GM12801 (cell line): Measurements from ENCODE around the gene CAPN12.

Experiments used
- TF ChIP-seq, protein P1 (sequence below): IDR thresholded peaks from one replicate; pipeline ENCODE4 v1.5.1; 2011; ENCODE audit warnings: control low read depth; ENCODE audit not compliant: insufficient read length; ENCODE audit errors: extremely low read depth

The CAPN12 gene

DNA sequence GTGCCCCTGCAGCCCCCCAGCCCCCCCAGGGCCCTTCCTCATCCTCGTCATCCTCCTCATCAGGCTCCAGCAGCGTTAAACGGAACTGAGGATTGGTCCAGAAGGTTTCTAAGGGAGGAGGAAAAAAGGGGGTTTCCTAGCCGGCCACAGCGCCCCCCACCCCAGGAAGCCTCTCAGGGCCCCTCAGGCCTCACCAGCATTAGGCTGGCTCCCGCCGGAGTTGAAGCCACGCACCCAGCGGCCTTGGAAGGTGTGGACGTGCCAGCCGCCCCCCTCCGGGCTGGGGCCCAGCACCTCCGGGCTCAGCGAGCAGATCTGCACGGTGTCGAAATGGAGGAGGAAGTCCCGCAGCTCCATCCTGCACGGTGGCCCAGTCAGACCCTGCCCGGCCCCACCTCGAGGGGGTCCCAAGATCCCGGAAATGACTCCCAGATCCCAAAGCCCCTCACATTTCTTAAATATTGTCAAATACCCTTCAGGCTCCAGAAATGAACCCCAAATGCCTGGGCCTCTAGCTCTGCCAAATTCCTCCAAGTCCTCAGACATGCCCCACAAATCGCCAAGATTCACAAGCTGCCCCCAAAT, 6.9 kb downstream of the CAPN12 start:
- TF ChIP-seq, protein P1, sequence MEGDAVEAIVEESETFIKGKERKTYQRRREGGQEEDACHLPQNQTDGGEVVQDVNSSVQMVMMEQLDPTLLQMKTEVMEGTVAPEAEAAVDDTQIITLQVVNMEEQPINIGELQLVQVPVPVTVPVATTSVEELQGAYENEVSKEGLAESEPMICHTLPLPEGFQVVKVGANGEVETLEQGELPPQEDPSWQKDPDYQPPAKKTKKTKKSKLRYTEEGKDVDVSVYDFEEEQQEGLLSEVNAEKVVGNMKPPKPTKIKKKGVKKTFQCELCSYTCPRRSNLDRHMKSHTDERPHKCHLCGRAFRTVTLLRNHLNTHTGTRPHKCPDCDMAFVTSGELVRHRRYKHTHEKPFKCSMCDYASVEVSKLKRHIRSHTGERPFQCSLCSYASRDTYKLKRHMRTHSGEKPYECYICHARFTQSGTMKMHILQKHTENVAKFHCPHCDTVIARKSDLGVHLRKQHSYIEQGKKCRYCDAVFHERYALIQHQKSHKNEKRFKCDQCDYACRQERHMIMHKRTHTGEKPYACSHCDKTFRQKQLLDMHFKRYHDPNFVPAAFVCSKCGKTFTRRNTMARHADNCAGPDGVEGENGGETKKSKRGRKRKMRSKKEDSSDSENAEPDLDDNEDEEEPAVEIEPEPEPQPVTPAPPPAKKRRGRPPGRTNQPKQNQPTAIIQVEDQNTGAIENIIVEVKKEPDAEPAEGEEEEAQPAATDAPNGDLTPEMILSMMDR = no peak

DNA sequence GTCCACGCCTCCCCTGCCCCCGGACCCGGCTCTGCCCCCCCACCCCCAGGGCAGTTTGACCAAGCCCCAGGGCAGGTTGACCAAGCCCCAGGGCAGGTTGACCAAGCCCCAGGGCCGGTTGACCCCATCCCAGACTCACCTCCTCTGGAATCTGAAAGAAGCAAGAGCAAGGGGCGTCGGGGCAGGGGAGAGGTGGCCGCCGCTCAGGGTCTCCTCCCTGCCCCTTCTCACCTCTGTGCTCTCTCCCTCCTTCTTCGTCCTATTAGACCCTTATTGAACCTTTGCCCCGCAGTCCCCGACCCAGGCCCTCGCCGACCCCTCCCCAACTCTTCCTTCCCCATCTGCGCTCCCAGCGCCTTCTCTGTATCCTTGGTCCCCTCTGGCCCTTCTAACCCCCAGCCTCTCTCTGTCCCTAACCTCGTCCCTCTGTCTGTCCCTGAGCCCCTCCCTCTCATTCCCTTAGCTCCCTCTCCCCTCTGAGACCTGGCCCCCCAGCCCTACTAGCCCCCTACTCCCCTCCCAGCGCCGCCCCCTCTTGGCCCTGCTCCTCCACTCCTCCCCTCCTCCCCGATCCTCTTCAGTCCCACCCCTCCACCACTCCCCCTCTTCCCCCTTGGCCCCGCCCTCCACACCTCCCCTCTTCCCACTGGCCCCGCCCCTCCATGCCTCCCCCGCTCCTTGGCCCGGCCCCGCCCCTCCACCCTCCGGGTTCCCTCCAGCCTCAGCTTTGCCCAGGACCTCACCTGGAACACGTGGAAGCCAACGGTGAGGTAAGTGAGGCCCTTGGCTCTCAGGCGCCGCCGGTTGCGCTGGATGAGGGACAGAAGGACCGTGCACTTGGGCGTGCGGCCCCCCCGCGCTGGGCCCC, 7.6 kb downstream of the CAPN12 start:
- TF ChIP-seq, protein P1 = no peak

DNA sequence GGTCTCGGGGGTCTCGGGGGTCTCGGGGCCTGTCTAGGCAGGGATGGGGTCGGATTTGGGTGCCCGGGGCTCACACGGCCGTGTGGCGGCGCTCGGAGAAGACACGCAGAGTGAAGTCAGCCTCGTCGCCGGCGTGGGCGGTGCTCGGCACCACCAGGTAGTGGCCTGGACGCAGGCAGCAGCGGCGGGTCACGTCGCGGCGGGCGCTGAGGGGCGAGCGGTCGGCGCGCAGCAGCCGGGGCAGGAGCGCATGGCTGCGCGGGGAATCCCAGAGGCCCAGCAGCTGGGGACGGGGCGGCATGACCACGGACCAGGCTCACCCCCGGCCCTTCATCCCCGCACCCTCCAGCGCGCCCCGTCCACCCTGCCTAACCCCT, 8.2 kb downstream of the CAPN12 start:
- TF ChIP-seq, protein P1 = no peak

DNA sequence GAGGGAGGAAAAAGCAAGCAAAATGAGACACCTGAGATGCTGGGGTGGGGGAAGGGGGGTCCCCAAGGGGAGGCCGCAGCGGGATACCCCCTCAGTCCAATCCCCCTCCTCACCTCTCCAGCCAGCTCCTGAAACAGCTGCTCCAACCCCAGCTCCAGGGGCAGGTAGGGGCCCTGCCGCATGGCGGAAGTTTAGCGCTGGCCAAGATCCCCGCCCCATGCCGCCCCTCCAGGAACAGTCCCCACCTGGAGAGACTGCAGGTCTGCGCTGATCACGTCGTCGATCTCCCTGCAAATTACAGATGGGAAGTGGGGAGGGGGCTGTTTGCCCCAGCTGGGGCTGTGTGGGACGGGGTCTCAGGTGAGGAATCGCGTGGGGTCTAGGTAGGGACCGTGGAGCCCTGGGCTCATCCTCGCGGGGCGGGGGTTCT, 9.0 kb downstream of the CAPN12 start:
- TF ChIP-seq, protein P1 = no peak

DNA sequence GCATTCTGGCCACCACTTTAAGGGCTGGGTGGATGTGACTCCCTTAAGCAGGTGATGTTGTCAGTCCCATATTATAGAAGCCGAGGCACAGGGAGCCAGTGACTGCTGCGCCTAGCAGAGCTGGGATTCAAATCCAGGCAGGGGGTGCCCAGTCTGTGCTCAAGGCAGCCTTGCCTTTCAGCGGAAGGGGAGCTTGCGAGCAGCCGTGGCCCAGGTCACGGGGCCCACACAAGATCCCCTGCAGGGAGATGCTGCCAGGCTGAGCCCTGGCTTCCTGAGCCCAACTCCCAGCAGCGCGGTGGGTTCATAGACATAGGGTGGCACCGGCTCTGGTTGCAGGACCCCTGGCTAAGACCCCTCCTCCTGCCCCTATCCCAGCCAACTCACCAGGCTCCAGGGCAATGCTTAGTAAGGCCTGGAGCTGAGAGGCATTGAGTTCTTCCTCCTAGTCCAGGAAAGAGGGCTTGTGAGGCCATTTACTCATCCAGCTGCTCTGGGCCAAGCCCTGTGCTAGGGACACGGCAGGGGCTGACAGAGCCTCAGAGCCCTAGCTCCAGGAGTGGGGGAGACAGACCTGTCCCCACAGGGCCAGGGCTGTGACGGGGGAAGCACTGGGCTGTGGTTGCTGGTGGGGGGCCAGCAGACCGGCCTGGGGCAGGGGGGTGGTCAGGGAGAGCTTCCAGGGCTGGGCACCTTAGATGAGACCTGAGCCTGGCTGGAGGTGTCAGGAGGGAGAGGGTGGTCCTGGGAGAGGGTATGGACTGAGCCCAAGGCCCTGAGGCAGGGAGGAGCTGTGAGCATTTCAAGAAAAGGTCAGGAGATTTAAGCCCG, 9.6 kb downstream of the CAPN12 start:
- TF ChIP-seq, protein P1 = no peak

DNA sequence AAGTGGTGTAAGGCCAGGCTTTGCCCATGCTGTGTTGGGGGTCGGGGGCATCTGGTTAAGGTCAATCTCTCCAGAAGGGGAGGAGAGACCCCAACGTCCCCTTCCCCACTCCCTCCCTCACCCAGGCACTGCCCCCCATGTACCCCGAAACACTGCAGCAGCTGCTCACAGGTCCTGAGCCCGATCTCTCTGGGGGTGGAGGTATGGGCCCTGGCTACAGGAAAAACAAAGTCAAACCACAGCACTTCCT, 10.2 kb downstream of the CAPN12 start:
- TF ChIP-seq, protein P1 = no peak

DNA sequence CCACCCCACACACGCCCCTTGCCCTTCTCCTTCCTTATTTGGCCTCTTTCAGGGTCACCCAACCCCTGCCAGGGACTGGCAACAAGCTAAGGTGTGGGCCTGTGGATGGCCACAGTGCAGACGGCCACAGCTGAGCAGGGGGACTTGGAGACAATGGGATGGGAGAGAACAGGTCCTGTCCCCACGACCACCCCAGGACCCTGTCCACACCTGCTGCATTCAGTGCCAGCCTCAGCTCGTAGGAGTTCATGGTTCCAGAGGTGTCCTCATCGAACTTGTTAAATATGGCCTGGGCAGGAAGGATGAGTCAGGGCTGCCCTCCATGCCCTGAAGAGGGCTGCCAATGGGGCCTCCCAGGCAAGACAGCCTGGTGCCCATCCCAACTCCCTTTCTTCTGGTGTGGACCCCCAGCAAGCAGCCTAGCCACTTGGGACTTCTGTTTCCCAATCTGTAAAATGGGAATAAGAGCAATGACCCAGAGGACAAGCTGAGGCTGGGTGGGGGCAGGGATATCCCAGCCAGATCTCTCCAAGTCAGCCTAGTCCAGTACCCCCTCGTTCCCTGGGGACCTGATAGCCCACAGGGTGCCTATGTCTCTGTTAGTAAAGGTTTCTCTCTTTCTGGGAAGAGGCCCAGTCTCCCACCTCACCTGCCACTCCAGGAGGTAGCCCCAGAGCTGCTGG, 10.6 kb downstream of the CAPN12 start:
- TF ChIP-seq, protein P1 = no peak
